H1 (cell line): ENCODE data around the gene SLC41A1. TPM values are rescaled to one million over a fixed set of nuclear protein-coding genes. Genes with fewer than 3 reads are reported as not detected.

Source experiments
- CTCF ChIA-PET: fragments of 300-600 bp; sonication (Branson Sonifier 250); formaldehyde crosslinking; loops from one replicate; lab custom pipeline; 2021; ENCODE audit not compliant: partially characterized antibody; lab: Charles Lee
- POLR2A ChIA-PET: fragments of 300-600 bp; sonication (Branson Sonifier 250); formaldehyde crosslinking; loops from one replicate; lab custom pipeline; 2021; ENCODE audit warnings: inconsistent platforms; ENCODE audit not compliant: partially characterized antibody; lab: Charles Lee
- DNase-seq, 2 experiments: peaks; one replicate each; pipeline versions ENCODE4 v3.0.0 to v3.0.0-alpha.2; 2010 to 2022; ENCODE audit warnings: low spot score in 2 of 2, low read depth in 1 of 2, mixed read lengths in 1 of 2
- FAIRE-seq: peaks from 2 replicates; lab custom pipeline; 2011; peaks lifted over from hg19 to GRCh38; lab: Jason Lieb, UNC
- H2AFZ ChIP-seq: 2 replicates; pipeline ENCODE4 v1.8.1; 2012; ENCODE audit warnings: low read length, inconsistent platforms
- H2AK5ac ChIP-seq: 2 replicates; pipeline ENCODE4 v1.6.1; 2013; ENCODE audit warnings: low read depth, low read length
- H2BK120ac ChIP-seq: replicated peaks from 2 replicates; pipeline ENCODE3; 2013; ENCODE audit warnings: low read depth, low read length, inconsistent platforms
- H2BK12ac ChIP-seq: 2 replicates; pipeline ENCODE4 v1.6.1; 2013; ENCODE audit warnings: low read depth, low read length
- H2BK15ac ChIP-seq: 2 replicates; pipeline ENCODE4 v1.6.1; 2013; ENCODE audit warnings: low read length
- H2BK20ac ChIP-seq: 2 replicates; pipeline ENCODE4 v1.6.1; 2013; ENCODE audit warnings: low read length
- H2BK5ac ChIP-seq: 2 replicates; pipeline ENCODE4 v1.6.1; 2013; ENCODE audit warnings: low read depth, low read length
- H3K14ac ChIP-seq: 2 replicates; pipeline ENCODE4 v1.6.1; 2013; ENCODE audit warnings: inconsistent platforms; ENCODE audit not compliant: insufficient read length
- H3K18ac ChIP-seq: 2 replicates; pipeline ENCODE4 v1.6.1; 2013; ENCODE audit warnings: low read length; ENCODE audit errors: extremely low read depth
- H3K23ac ChIP-seq: 2 replicates; pipeline ENCODE4 v1.6.1; 2013; ENCODE audit warnings: inconsistent platforms; ENCODE audit not compliant: insufficient read length
- H3K23me2 ChIP-seq: 2 replicates; pipeline ENCODE4 v1.6.1; 2013; ENCODE audit warnings: low read depth, low read length
- H3K27ac ChIP-seq: 2 replicates; pipeline ENCODE4 v1.6.1; 2011; ENCODE audit warnings: low read depth, low read length, inconsistent platforms
- H3K27me3 ChIP-seq, 4 experiments: replicated peaks in 1 of 4; 1 replicate in 1 of 4; 2 replicates in 3 of 4; pipeline versions ENCODE4 v1.6.1 to v1.8.1; 2011 to 2013; ENCODE audit warnings: low read length in 3 of 4, mild to moderate bottlenecking in 3 of 4, inconsistent platforms in 2 of 4, mixed read lengths in 2 of 4, moderate library complexity in 1 of 4; ENCODE audit not compliant: control insufficient read depth in 3 of 4, insufficient read depth in 3 of 4; ENCODE audit errors: extremely low read depth in 1 of 4
- H3K36me3 ChIP-seq, 4 experiments: 2 replicates each; pipeline versions ENCODE4 v1.6.1 to v1.8.1; 2011 to 2013; ENCODE audit warnings: mild to moderate bottlenecking in 4 of 4, low read length in 3 of 4, moderate library complexity in 2 of 4, control low read depth in 1 of 4, inconsistent platforms in 1 of 4; ENCODE audit not compliant: insufficient read depth in 4 of 4, control insufficient read depth in 2 of 4
- H3K4ac ChIP-seq: replicated peaks from 2 replicates; pipeline ENCODE3; 2013; ENCODE audit warnings: low read length, low read depth, mixed read lengths, inconsistent platforms; ENCODE audit not compliant: insufficient read length
- H3K4me1 ChIP-seq, 4 experiments: replicated peaks in 1 of 4; 1 replicate in 1 of 4; 2 replicates in 3 of 4; pipeline versions ENCODE4 v1.6.1 to v1.8.1; 2011 to 2013; ENCODE audit warnings: low read length in 3 of 4, inconsistent platforms in 2 of 4, mixed read lengths in 1 of 4; ENCODE audit not compliant: insufficient read depth in 4 of 4, control insufficient read depth in 3 of 4
- H3K4me2 ChIP-seq, 2 experiments: 2 replicates each; pipeline versions ENCODE4 v1.6.1 to v1.8.1; 2011 to 2013; ENCODE audit warnings: low read depth in 2 of 2, low read length in 2 of 2, control low read depth in 1 of 2, inconsistent platforms in 1 of 2, mild to moderate bottlenecking in 1 of 2; ENCODE audit not compliant: insufficient read depth in 1 of 2
- H3K4me3 ChIP-seq, 4 experiments: fragments of 200-600, 300-600 bp in 1 of 4; sonication (generic), shearing (Covaris generic), sonication (Bioruptor Twin) in 1 of 4; 2 replicates each; pipeline versions ENCODE4 v1.5.1 to v1.8.1; 2011 to 2016; ENCODE audit warnings: low read length in 4 of 4, low read depth in 3 of 4, control low read depth in 2 of 4, inconsistent platforms in 2 of 4, mild to moderate bottlenecking in 2 of 4, mixed read lengths in 1 of 4, moderate library complexity in 1 of 4; ENCODE audit not compliant: insufficient read depth in 2 of 4; ENCODE audit errors: extremely low read depth in 1 of 4
- H3K56ac ChIP-seq: replicated peaks from 2 replicates; pipeline ENCODE3; 2013; ENCODE audit warnings: low read depth, mild to moderate bottlenecking, mixed read lengths, low read length, inconsistent platforms; ENCODE audit not compliant: insufficient read length
- H3K79me1 ChIP-seq: 2 replicates; pipeline ENCODE4 v1.6.1; 2013; ENCODE audit warnings: low read depth, low read length, control low read depth
- H3K79me2 ChIP-seq, 2 experiments: 2 replicates each; pipeline versions ENCODE4 v1.6.1 to v1.8.1; 2012 to 2013; ENCODE audit warnings: low read length in 2 of 2, mild to moderate bottlenecking in 2 of 2, inconsistent platforms in 1 of 2; ENCODE audit not compliant: insufficient read depth in 2 of 2, control insufficient read depth in 1 of 2
- H3K9ac ChIP-seq, 4 experiments: replicated peaks in 1 of 4; 1 replicate in 1 of 4; 2 replicates in 3 of 4; pipeline versions ENCODE4 v1.6.1 to v1.8.1; 2011 to 2013; ENCODE audit warnings: low read depth in 3 of 4, low read length in 3 of 4, control low read depth in 2 of 4, mild to moderate bottlenecking in 2 of 4, moderate library complexity in 2 of 4, inconsistent platforms in 1 of 4; ENCODE audit errors: extremely low read depth in 1 of 4
- H3K9me3 ChIP-seq, 2 experiments: 2 replicates each; pipeline versions ENCODE4 v1.6.1 to v1.8.1; 2012 to 2013; ENCODE audit warnings: mild to moderate bottlenecking in 2 of 2, moderate library complexity in 2 of 2, control low read depth in 1 of 2, inconsistent platforms in 1 of 2, low read depth in 1 of 2, low read length in 1 of 2, mixed read lengths in 1 of 2; ENCODE audit not compliant: insufficient read depth in 2 of 2
- H4K20me1 ChIP-seq, 2 experiments: replicated peaks in 1 of 2; 2 replicates each; pipeline versions ENCODE3 to v1.8.1; 2011 to 2013; ENCODE audit warnings: inconsistent platforms in 2 of 2, low read length in 2 of 2, mild to moderate bottlenecking in 1 of 2; ENCODE audit not compliant: insufficient read depth in 2 of 2, control insufficient read depth in 1 of 2
- H4K5ac ChIP-seq: 2 replicates; pipeline ENCODE4 v1.6.1; 2013; ENCODE audit warnings: low read length, low read depth, mixed read lengths, inconsistent platforms; ENCODE audit not compliant: insufficient read length
- H4K8ac ChIP-seq: 2 replicates; pipeline ENCODE4 v1.8.0; 2013; ENCODE audit warnings: mild to moderate bottlenecking, moderate library complexity, low read length, inconsistent platforms; ENCODE audit not compliant: insufficient read depth; ENCODE audit errors: extremely low read depth
- H4K91ac ChIP-seq: replicated peaks from 2 replicates; pipeline ENCODE3; 2013; ENCODE audit warnings: low read length, mixed read lengths, inconsistent platforms; ENCODE audit not compliant: insufficient read length
- RAD21 ChIP-seq, 2 experiments: IDR thresholded peaks in 1 of 2; conservative IDR thresholded peaks in 1 of 2; 2 replicates each; pipeline ENCODE4 v1.6.1; 2011; ENCODE audit warnings: low read depth in 2 of 2, low read length in 2 of 2, improper control_type of control experiment in 1 of 2, inconsistent platforms in 1 of 2, mild to moderate bottlenecking in 1 of 2, moderate library complexity in 1 of 2
- TBP ChIP-seq: IDR thresholded peaks from 2 replicates; pipeline ENCODE4 v1.6.1; 2011; ENCODE audit warnings: low read depth, low read length, improper control_type of control experiment
- WGBS, 2 experiments: shearing (Covaris generic) in 1 of 2; methylation state at CpG; one replicate each; pipeline versions ENCODE4 v1.1.6 to v1.1.7; 2013 to 2015; ENCODE audit warnings: low lambda C conversion rate in 2 of 2, mixed read lengths in 2 of 2, inconsistent platforms in 1 of 2, low coverage in 1 of 2, missing lambda C conversion rate in 1 of 2; ENCODE audit not compliant: insufficient replicate concordance in 2 of 2, insufficient coverage in 1 of 2, insufficient read length in 1 of 2; ENCODE audit errors: extremely low coverage in 1 of 2, missing lambda C conversion rate in 1 of 2; 5-methylcytosine and 5-hydroxymethylcytosine counted together
- polyA plus RNA-seq, 7 experiments: library from polyadenylated mRNA; depleted of rRNA in 3 of 7; stranded (reverse) in 5 of 7; unstranded in 2 of 7; fragments of >200 nt in 5 of 7; fragments of 200-250 nt in 2 of 7; gene quantifications; 1 replicate in 5 of 7; 2 replicates in 1 of 7; 4 replicates in 1 of 7; pipeline versions ENCODE4 v1.2.1 to v1.2.3, GENCODE V29; 2011 to 2013; ENCODE audit warnings: missing spikeins in 2 of 7, mixed read lengths in 2 of 7
- total RNA-seq: library from RNA; stranded (reverse); fragmentation: NEBNext Ultra II Directional; extraction: Animal tissue kit (Norgen Biotek cat#: 25700); gene quantifications from 2 replicates; pipeline ENCODE4 v1.2.1, GENCODE V29; 2021
- TF ChIP-seq, protein P1 (sequence below), 3 experiments: IDR thresholded peaks; 1 replicate in 2 of 3; 2 replicates in 1 of 3; pipeline versions ENCODE4 v1.5.1 to v1.6.1; 2011; ENCODE audit warnings: low read length in 3 of 3, mild to moderate bottlenecking in 3 of 3, inconsistent platforms in 2 of 3, low read depth in 1 of 3, moderate library complexity in 1 of 3; ENCODE audit not compliant: insufficient read depth in 1 of 3; ENCODE audit errors: control extremely low read depth in 1 of 3

Gene SLC41A1
- total and polyA plus RNA-seq, 2 of the 8 experiments (the other 6 are each of a cell fraction or from before 2014, with no cell fraction given): 41.2 to 42.3 TPM

DNA sequence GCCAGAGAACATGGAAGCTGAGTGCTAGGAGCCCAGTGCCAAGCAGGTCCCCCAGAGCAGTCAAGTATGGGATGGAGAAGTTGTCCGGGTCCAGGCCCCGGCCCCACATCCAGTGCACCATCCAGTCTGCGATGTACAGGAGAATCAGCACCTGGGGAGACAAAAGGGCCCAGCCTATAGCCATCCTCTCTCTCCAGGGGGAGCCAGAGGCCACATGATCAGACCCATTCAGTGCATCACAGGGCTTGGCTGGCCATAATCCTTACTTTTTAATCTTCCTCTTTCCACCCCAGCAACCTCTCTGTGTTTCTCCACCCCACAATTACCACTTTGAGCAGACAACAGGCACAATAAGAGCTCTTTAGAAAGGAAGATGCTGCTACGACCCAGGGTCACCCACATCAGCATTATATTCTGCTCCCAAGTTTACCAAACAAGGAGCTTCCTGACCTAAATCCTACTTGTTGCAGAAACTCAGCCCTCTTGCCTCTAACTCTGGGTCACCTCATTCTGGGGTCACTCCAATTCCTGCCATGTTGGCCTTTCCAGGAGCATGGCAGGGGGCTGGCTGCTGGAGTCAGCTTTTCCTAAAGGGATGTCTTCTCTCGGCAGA lies 21.3 kb downstream of the SLC41A1 start:
- Histone ChIP-seq H3K4me2 (no peak overlapping the region), H3K27ac (no peak overlapping the region), H3K56ac (no peak overlapping the region), H3K79me2 (no peaks in the 10 kb centered on the region), H3K23ac (no peak overlapping the region), H2AFZ (no peak overlapping the region), H4K20me1 (no peaks in the 10 kb centered on the region), H3K36me3 (peaks cover 8 to 28% (median 24%) of the 10 kb centered on the region in 4 experiments), H4K5ac (no peak overlapping the region), H2BK15ac (no peak overlapping the region), H3K4me1 (no peaks in the 10 kb centered on the region), H3K79me1 (no peaks in the 10 kb centered on the region), H4K8ac (no peak overlapping the region), H2BK120ac (no peak overlapping the region), H2BK5ac (no peak overlapping the region), H3K9ac (no peak overlapping the region), H2BK20ac (no peak overlapping the region), H4K91ac (no peak overlapping the region), H3K4ac (no peak overlapping the region), H3K9me3 (no peaks in the 10 kb centered on the region), H3K4me3 (no peak overlapping the region), H2AK5ac (no peak overlapping the region), H3K14ac (no peak overlapping the region), H3K27me3 (no peaks in the 10 kb centered on the region), H3K23me2 (no peaks in the 10 kb centered on the region; the same call in 1 of the 2 replicates), H2BK12ac (no peak overlapping the region), H3K18ac (no peak overlapping the region)
- POLR2A ChIA-PET: interaction anchor here (0.8 to 1.5 kb wide), 6 partner anchors 14 to 186 kb away, joined by 3 to 4 read pairs (median 3); partner anchors contain the start of gene NUCKS1
- WGBS, 2 experiments: 86% methylated on average over 5 of the region's 5 CpGs; no CpG with 5 or more reads in 1 of the 2 experiments
- TF ChIP-seq TBP: no peak
- TF ChIP-seq, protein P1, sequence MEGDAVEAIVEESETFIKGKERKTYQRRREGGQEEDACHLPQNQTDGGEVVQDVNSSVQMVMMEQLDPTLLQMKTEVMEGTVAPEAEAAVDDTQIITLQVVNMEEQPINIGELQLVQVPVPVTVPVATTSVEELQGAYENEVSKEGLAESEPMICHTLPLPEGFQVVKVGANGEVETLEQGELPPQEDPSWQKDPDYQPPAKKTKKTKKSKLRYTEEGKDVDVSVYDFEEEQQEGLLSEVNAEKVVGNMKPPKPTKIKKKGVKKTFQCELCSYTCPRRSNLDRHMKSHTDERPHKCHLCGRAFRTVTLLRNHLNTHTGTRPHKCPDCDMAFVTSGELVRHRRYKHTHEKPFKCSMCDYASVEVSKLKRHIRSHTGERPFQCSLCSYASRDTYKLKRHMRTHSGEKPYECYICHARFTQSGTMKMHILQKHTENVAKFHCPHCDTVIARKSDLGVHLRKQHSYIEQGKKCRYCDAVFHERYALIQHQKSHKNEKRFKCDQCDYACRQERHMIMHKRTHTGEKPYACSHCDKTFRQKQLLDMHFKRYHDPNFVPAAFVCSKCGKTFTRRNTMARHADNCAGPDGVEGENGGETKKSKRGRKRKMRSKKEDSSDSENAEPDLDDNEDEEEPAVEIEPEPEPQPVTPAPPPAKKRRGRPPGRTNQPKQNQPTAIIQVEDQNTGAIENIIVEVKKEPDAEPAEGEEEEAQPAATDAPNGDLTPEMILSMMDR (IDR thresholded peaks at IDR 0.05; ENCODE audit: control extremely low read depth in 1 of 3, insufficient read depth in 1 of 3, low read depth in 1 of 3, low read length in 3 of 3): peak; percentile 82 to 84 (median 84)
- peak; percentile 93 to 95 for TF ChIP-seq RAD21 (IDR thresholded peaks at IDR 0.05 in 1 of 2, conservative IDR thresholded peaks at IDR 0.05 in 1 of 2; ENCODE audit: low read depth in 2 of 2, low read length in 2 of 2)
- peak in 1 of 2 experiments; percentile 70 for DNase-seq
- CTCF ChIA-PET: interaction anchor here (0.5 to 11.7 kb wide), 67 partner anchors 8 to 636 kb away, joined by 3 to 206 read pairs (median 5); no protein-coding TSS in a partner anchor
- FAIRE-seq: no peak
